NCI-H69 (cell line): ENCODE data around the gene SECTM1.

Experiments used
- DNase-seq: peaks from one replicate; lab custom pipeline; 2025; lab: John Stamatoyannopoulos, UW

SECTM1 gene

GRCh38 chr17:82328141-82328993 lies 5.2 kb downstream of the SECTM1 start:
- peak; percentile 86 for DNase-seq

GRCh38 chr17:82327757-82328140 lies 5.8 kb downstream of the SECTM1 start:
- DNase-seq: no peak

GRCh38 chr17:82327289-82327688 lies 6.3 kb downstream of the SECTM1 start:
- peak; percentile 80 for DNase-seq

GRCh38 chr17:82325286-82326180 lies 8.0 kb downstream of the SECTM1 start:
- DNase-seq: no peak

- DNase-seq: peak; percentile 27
Observed at GRCh38 chr17:82324566-82325285, 8.8 kb downstream of the SECTM1 start.

- DNase-seq: no peak
Observed at GRCh38 chr17:82323514-82324234, 9.9 kb downstream of the SECTM1 start.

- DNase-seq: no peak
Observed at GRCh38 chr17:82322526-82323453, 10.8 kb downstream of the SECTM1 start.

- DNase-seq: no peak
Observed at GRCh38 chr17:82321947-82322466, 11.6 kb downstream of the SECTM1 start.

GRCh38 chr17:82320956-82321927 lies 12.3 kb downstream of the SECTM1 start:
- peak; percentile 50 for DNase-seq

GRCh38 chr17:82320140-82320840 lies 13.3 kb downstream of the SECTM1 start:
- DNase-seq: no peak

GRCh38 chr17:82319619-82320062 lies 13.9 kb downstream of the SECTM1 start:
- DNase-seq: no peak

GRCh38 chr17:82318772-82319606 lies 14.6 kb downstream of the SECTM1 start:
- no peak for DNase-seq

- no peak for DNase-seq
Observed at GRCh38 chr17:82318169-82318498, 15.4 kb downstream of the SECTM1 start.

GRCh38 chr17:82317394-82318168 lies 16.0 kb downstream of the SECTM1 start, which contains the start of gene CD7:
Gene CD7, minus strand, starts transcription at chr17:82317608. Its CDS starts 113 bp downstream, at chr17:82317495.
- DNase-seq: no peak

- DNase-seq: no peak
Observed at GRCh38 chr17:82316651-82317393, 16.7 kb downstream of the SECTM1 start.
